GM19035 (cell line): ENCODE data around the gene RNASE8.
"Not testable (repeated sequence)": the region's sequence is repeated elsewhere in the genome, so short reads cannot be mapped to it uniquely, and the experiment has no call there.

Source experiments
- ATAC-seq: cut with Tn5 transposase; IDR thresholded peaks from one replicate; pipeline ENCODE4 v1.9.1; 2021; ENCODE audit not compliant: unreplicated experiment

RNASE8 gene, protein sequence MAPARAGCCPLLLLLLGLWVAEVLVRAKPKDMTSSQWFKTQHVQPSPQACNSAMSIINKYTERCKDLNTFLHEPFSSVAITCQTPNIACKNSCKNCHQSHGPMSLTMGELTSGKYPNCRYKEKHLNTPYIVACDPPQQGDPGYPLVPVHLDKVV

DNA sequence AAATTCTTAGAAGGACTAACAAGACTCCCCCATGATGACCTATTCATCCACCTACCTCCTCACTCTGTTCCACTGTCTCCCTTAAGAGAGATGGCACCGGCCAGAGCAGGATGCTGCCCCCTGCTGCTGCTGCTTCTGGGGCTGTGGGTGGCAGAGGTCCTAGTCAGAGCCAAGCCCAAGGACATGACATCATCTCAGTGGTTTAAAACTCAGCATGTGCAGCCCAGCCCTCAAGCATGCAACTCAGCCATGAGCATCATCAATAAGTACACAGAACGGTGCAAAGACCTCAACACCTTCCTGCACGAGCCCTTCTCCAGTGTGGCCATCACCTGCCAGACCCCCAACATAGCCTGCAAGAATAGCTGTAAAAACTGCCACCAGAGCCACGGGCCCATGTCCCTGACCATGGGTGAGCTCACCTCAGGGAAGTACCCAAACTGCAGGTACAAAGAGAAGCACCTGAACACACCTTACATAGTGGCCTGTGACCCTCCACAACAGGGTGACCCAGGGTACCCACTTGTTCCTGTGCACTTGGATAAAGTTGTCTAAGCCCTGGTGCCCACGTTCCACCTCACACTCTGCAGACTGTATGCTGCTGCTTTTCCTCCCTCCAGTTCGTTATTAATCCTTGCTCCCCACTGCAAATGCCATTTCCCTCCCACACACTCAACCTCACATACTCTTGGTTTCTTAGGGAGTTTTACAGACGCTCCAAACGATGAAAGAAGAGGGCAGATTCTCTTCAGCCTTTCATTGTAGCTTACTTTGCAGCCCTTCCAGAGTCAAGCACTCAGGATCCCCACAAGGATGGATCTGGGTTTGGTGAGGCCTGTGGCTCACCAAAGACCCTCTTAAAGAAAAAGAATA lies at the start of gene RNASE8:
RNASE8 (plus strand) TSS at position 20 of the 873 bp plus-strand sequence; CDS start at position 91, 71 bp downstream.
- ATAC-seq = no peak

DNA sequence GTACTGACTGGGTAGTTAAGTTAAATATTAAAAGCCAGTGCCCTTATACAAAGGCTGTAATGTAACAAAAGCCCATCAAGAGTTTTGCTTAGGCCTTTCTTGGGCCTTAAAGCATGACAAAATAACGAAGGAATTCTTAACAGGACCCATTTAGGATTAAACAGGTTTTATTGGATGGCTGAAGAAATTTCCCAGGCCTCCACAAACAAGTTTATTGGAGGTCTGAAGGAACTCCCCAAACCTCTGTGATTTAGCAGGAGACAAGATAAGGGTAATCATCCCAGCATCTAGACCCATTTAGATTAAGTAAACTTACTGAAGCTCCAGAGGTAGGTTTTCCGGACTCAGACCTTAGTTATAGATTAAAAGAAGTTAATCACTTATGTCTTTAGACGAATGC lies 47.9 kb upstream of the RNASE8 start:
- ATAC-seq = not testable (repeated sequence)

- ATAC-seq = no peak
These were observed 46.5 kb upstream of the RNASE8 start for GRCh38 chr14:21011136-21011535.

- no peak for ATAC-seq
These were observed 42.8 kb upstream of the RNASE8 start for GRCh38 chr14:21014761-21015190.

DNA sequence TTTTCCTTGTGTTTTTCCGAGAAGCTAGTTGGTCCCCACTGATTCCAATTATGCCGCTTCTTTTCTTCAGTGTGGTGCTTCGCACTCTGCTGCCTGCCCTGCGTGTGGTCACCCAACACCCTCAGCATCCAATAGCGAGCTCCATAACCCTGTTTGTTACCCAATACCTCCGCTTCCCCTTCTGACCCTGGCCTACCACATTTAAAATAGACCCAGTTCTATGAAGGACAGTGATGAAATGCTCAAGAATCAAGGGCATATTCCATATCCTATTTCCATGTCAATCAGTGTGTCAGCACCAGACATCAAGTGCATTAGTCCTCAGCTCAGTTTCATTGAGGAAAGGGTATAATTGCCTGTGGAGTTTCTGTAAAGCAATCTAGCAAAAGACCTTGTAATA lies 42.3 kb upstream of the RNASE8 start:
- no peak for ATAC-seq

- no peak for ATAC-seq
These were observed 41.0 kb upstream of the RNASE8 start for GRCh38 chr14:21016413-21017190.

GRCh38 chr14:21017528-21018245 lies 39.9 kb upstream of the RNASE8 start:
- ATAC-seq = no peak

GRCh38 chr14:21018286-21018685 lies 39.3 kb upstream of the RNASE8 start:
- no peak for ATAC-seq

- ATAC-seq = no peak
These were observed 38.8 kb upstream of the RNASE8 start for GRCh38 chr14:21018781-21019180.

- ATAC-seq = no peak
These were observed 38.3 kb upstream of the RNASE8 start for GRCh38 chr14:21019366-21019765.

DNA sequence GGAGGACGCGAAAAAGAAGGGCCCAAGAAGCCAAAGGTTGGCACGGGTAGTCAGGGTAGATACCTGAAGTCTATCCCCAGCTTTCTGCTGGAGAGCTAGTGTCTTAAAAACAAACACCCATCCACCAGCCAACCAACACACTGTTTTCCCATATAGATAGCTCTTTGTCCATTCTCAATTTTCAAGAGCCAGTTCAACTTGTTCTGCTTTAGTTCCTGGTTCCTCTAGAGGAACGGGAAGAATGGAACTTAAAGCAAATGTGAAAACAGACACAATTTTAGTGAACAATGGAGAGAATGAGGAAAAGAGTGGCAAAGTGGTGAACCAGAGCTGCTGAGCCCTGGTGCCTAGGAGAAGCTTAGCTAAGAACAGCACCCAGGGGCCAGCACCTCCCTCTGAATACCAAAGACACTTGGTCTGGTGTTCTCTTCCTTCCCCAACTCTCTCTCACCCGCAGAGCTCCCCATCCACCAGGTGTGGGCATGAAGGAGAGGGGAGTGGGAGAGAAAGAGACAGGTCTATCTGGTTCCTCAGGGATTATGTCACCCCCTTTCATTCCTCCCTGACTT lies 36.6 kb upstream of the RNASE8 start:
- no peak for ATAC-seq

DNA sequence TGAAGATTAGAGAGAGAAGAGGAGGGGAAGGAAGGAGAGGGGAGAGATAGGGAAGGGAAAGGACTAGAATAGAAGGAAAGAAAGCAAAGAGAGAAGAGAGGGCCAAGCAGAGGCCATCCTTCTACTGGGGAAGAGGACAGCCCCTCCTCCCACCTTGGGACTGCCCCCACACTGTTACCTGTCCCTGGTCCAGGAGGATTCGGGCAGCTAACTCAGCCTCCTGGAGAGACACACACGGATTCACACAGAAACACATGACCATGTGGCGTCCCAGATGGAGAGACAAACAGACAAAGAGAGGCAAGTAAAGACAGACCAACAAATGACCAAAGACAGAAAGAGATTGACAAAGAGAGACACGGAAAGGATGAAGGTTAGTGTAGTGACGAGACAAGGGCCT lies 34.9 kb upstream of the RNASE8 start:
- no peak for ATAC-seq

DNA sequence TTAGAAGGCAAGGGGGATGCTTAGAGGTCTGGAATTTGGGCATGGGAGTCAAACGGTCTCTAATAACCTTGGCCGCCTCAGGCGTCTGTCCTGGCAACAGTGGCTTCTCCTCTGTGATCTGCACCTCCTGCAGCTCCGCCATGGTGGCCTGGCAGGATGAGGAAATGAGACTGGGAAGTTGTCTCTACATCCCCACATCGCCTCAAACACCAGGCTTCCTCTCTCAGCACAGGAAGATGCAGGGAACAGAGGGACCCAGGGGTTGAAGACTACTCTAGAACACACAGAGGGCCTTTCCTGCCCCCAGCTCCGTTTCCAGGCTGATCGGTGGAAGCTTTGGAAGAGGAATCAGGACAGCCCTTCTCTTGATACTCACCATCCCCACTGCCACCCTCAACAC lies 34.4 kb upstream of the RNASE8 start:
- ATAC-seq = no peak

GRCh38 chr14:21023817-21024584 lies 33.6 kb upstream of the RNASE8 start:
- no peak for ATAC-seq

DNA sequence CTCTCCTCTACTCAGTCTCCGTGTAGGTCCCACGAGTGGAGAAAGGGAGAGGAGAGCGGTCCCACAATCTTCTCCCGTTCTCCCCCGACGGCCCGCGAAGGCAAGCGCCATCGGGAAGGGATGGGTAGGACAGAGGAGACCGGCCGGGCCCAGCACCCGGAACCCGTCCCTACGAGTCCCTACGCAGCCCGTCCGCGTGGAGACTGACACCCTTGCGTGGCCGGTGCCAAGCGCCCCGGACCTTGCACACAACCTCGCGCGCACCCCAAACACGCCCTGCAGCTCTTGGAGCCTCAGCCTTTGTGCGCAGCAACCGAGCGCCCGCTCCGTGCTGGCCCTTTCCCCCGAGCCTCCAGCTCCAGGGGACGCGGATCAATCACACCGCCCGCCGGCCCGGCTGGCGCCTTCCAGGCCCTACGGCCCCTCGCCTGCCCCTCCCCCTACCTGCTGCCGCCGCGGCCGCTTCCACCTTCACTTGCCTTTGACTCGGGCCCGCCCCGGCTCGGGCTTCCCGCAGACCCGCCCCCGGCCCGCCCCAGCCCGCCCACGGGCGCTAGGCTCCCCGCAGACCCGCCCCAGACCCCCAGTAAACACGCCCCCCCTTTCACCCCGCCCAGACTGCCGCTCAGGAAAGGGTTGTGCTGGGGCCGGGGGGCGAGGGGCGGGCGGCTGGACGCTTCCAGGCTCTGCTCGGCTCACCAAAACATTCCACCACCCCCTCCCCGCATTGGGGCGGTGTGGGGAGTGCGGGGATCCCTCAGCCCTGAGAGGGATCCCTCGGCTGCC lies 32.8 kb upstream of the RNASE8 start, which contains the start of gene NDRG2:
NDRG2 (minus strand) TSS at position 477 of the 786 bp plus-strand sequence. CDS start 1,746 bp downstream, outside the sequence.
- no peak for ATAC-seq

DNA sequence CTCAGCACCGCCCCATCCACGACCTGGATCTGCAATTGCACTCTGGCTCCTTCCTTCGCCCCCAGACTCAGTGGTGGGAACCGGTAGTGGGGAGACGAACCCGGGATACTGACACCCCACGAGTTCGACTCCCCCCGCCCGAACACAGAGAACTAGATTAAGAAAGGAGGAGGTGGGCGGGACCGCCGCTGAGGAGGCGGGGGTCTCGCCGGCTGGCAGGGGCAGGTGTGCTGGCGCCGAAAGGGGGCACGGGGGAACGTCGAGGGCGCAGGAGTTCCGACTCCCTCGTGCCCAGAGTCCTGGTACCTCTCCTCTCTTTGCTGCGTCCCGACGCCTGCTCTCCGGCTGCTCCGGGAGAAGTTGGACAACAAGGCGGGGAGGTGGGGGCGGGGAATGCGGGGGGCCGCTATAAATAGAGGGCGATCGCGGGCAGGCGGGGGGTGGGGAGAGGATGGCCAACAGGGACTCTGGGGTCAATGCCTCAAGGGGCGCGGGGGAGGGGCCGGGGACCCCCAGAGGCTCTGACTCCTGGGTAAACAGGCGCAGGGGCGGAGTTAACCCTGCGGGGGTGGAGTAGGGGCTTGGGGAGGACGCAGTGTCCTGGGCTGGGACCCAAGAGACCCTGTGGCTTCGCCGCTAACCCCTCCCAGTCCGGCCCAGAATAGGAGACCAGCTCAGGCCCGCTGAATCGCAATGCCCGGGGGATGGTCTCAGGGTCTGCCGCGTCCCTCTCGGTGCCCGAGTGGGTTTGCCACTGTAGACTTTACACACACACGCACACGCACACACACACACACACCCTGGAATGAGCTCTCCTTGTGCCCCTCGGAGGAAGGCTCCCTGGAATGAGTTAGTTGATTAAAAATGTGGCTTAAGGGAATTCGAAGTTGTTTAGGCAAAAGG lies 32.0 kb upstream of the RNASE8 start:
- no peak for ATAC-seq

- no peak for ATAC-seq
These were observed 31.2 kb upstream of the RNASE8 start for GRCh38 chr14:21026274-21026987.

GRCh38 chr14:21026988-21027315 lies 30.7 kb upstream of the RNASE8 start:
- no peak for ATAC-seq
